WTC11 (cell line): ENCODE measurements around the gene TSPAN18. TPM values are rescaled to one million over a fixed set of nuclear protein-coding genes. Genes with fewer than 3 reads are reported as not detected.
A peak's percentile ranks its signal among the peaks of the same experiment; 100 is the strongest.

Experiments
- ATAC-seq: fragments of 200-7000 bp; cut with Tn5 transposase; 2 replicates; pipeline ENCODE4 v1.10.0; 2021; ENCODE audit warnings: mild to moderate bottlenecking, moderate library complexity
- CTCF ChIA-PET: fragments of 300-600 bp; sonication (Branson Sonifier 250); formaldehyde crosslinking; loops from one replicate; lab custom pipeline; 2021; ENCODE audit warnings: antibody characterized with exemption; lab: Charles Lee
- POLR2A ChIA-PET: fragments of 350-600 bp; sonication (Branson Sonifier 250); formaldehyde crosslinking; loops from one replicate; lab custom pipeline; 2021; ENCODE audit warnings: antibody characterized with exemption; lab: Charles Lee
- DNase-seq: peaks from one replicate; pipeline ENCODE4 v3.0.0; 2021; ENCODE audit warnings: low spot score
- H3K27ac Mint-ChIP-seq: 2 replicates; pipeline ENCODE4 v1.8.0; 2021; ENCODE audit warnings: mixed read lengths
- H3K27me3 Mint-ChIP-seq: 2 replicates; pipeline ENCODE4 v1.8.0; 2021; ENCODE audit warnings: low read depth, mild to moderate bottlenecking, moderate library complexity, mixed read lengths
- H3K36me3 Mint-ChIP-seq: 2 replicates; pipeline ENCODE4 v1.8.0; 2021; ENCODE audit warnings: mixed read lengths
- H3K4me1 Mint-ChIP-seq: 2 replicates; pipeline ENCODE4 v1.8.0; 2022; ENCODE audit warnings: mixed read lengths
- H3K4me3 Mint-ChIP-seq: 2 replicates; pipeline ENCODE4 v1.8.0; 2021; ENCODE audit warnings: mild to moderate bottlenecking, moderate library complexity, mixed read lengths
- H3K9me3 Mint-ChIP-seq: 2 replicates; pipeline ENCODE4 v1.8.0; 2021; ENCODE audit warnings: mixed read lengths
- AFF4 ChIP-seq: sonication (generic); formaldehyde crosslinking; IDR thresholded peaks from 2 replicates; pipeline ENCODE4 v1.8.1; 2023; ENCODE audit warnings: mild to moderate bottlenecking, missing genetic modification reagents, borderline replicate concordance
- ATF1 ChIP-seq: sonication (generic); formaldehyde crosslinking; IDR thresholded peaks from 2 replicates; pipeline ENCODE4 v1.8.1; 2023; ENCODE audit warnings: mild to moderate bottlenecking, moderate library complexity, missing genetic modification reagents
- CTCF ChIP-seq: fragments of 200-600 bp; IDR thresholded peaks from 2 replicates; pipeline ENCODE4 v1.8.0; 2022; ENCODE audit warnings: antibody characterized with exemption
- MAX ChIP-seq: sonication (generic); formaldehyde crosslinking; IDR thresholded peaks from 2 replicates; pipeline ENCODE4 v1.8.0; 2022; ENCODE audit warnings: mild to moderate bottlenecking, missing genetic modification reagents
- SOX15 ChIP-seq: fragments of 250-450 bp; sonication (Bioruptor Pico); IDR thresholded peaks from 2 replicates; pipeline ENCODE4 v1.9.0; 2021; ENCODE audit warnings: mild to moderate bottlenecking
- USF1 ChIP-seq: sonication (generic); formaldehyde crosslinking; IDR thresholded peaks from 2 replicates; pipeline ENCODE4 v1.8.0; 2022; ENCODE audit warnings: mild to moderate bottlenecking, missing genetic modification reagents
- ZBTB43 ChIP-seq: sonication (generic); formaldehyde crosslinking; IDR thresholded peaks from 2 replicates; pipeline ENCODE4 v1.8.1; 2023; ENCODE audit warnings: mild to moderate bottlenecking, missing genetic modification reagents
- ZNF121 ChIP-seq: sonication (generic); formaldehyde crosslinking; IDR thresholded peaks from 2 replicates; pipeline ENCODE4 v1.8.0; 2023; ENCODE audit warnings: missing genetic modification reagents
- ZNF138 ChIP-seq: sonication (generic); formaldehyde crosslinking; conservative IDR thresholded peaks from 2 replicates; pipeline ENCODE4 v1.8.1; 2022; ENCODE audit warnings: mild to moderate bottlenecking, moderate library complexity, missing genetic modification reagents
- ZNF219 ChIP-seq: sonication (generic); formaldehyde crosslinking; IDR thresholded peaks from 2 replicates; pipeline ENCODE4 v1.8.0; 2023; ENCODE audit warnings: missing genetic modification reagents, mild to moderate bottlenecking, borderline replicate concordance
- ZNF512 ChIP-seq: sonication (generic); formaldehyde crosslinking; IDR thresholded peaks from 2 replicates; pipeline ENCODE4 v1.8.1; 2022; ENCODE audit warnings: missing genetic modification reagents, borderline replicate concordance
- total RNA-seq: library from RNA; stranded (reverse); gene quantifications from 3 replicates; pipeline ENCODE4 v1.2.3, GENCODE V29; 2021
- TF ChIP-seq, protein P1 (sequence below): sonication (generic); formaldehyde crosslinking; IDR thresholded peaks from 2 replicates; pipeline ENCODE4 v1.8.0; 2022; ENCODE audit warnings: missing genetic modification reagents
- TF ChIP-seq, protein P2 (sequence below): sonication (generic); formaldehyde crosslinking; IDR thresholded peaks from 2 replicates; pipeline ENCODE4 v1.8.1; 2022; ENCODE audit warnings: mild to moderate bottlenecking, missing genetic modification reagents, moderate library complexity, borderline replicate concordance

TSPAN18 gene
- total RNA-seq, 1 experiment from 2014 or later, result 44.7 TPM

DNA sequence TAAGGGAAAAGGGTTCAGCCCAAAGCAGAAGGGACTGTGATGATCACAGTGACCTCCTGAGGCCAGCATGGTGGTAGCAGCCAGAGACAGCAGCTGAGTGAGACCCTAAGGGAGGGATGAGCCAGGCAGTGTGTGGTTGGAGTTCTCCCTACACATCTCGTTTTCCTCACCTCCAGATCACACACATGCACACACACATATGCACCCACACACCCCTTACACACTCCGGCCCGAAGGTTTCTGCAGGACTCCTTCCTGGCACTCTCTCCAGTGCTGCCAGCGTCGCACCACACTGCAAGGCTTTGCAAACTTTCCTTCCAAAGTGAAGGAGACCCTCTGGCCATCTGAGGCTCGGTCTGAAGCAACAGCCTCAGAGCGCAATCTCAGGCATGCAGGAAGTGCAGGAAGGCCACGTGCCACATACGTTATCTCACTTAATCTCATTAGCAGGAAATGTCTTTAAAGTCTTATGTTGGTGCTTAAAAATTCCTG lies 250.8 kb downstream of the TSPAN18 start:
- CTCF ChIA-PET, result interaction anchor here (0.6 to 4.6 kb wide), 12 partner anchors 10 to 133 kb away, joined by 3 to 61 read pairs (median 6); no protein-coding TSS in a partner anchor

GRCh38 chr11:44978274-44978960 lies 251.7 kb downstream of the TSPAN18 start:
- no peak for TF ChIP-seq CTCF
- TF ChIP-seq ZBTB43 (CRISPR knock-in tag), result peak; percentile 98
- TF ChIP-seq, protein P1, sequence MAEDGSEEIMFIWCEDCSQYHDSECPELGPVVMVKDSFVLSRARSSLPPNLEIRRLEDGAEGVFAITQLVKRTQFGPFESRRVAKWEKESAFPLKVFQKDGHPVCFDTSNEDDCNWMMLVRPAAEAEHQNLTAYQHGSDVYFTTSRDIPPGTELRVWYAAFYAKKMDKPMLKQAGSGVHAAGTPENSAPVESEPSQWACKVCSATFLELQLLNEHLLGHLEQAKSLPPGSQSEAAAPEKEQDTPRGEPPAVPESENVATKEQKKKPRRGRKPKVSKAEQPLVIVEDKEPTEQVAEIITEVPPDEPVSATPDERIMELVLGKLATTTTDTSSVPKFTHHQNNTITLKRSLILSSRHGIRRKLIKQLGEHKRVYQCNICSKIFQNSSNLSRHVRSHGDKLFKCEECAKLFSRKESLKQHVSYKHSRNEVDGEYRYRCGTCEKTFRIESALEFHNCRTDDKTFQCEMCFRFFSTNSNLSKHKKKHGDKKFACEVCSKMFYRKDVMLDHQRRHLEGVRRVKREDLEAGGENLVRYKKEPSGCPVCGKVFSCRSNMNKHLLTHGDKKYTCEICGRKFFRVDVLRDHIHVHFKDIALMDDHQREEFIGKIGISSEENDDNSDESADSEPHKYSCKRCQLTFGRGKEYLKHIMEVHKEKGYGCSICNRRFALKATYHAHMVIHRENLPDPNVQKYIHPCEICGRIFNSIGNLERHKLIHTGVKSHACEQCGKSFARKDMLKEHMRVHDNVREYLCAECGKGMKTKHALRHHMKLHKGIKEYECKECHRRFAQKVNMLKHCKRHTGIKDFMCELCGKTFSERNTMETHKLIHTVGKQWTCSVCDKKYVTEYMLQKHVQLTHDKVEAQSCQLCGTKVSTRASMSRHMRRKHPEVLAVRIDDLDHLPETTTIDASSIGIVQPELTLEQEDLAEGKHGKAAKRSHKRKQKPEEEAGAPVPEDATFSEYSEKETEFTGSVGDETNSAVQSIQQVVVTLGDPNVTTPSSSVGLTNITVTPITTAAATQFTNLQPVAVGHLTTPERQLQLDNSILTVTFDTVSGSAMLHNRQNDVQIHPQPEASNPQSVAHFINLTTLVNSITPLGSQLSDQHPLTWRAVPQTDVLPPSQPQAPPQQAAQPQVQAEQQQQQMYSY (CRISPR knock-in tag), result 0 out of 2 replicates have a peak, but pooled peaks have one; percentile 37
- Mint-ChIP-seq H3K9me3 (no peaks in the 10 kb centered on the region; the same call in 1 of the 2 replicates), H3K27ac (no peak overlapping the region), H3K4me1 (peaks cover 18% of the 10 kb centered on the region), H3K36me3 (no peaks in the 10 kb centered on the region), H3K4me3 (no peak overlapping the region), H3K27me3 (no peaks in the 10 kb centered on the region; the same call in 1 of the 2 replicates)
- ATAC-seq (no peak), DNase-seq (no peak)
- CTCF ChIA-PET, result interaction anchor here (1.1 to 4.6 kb wide), 12 partner anchors 12 to 308 kb away, joined by 3 to 61 read pairs (median 5); partner anchors contain the start of gene SYT13
- POLR2A ChIA-PET, result interaction anchor here (1.2 kb wide), 1 partner anchor 15 kb away, joined by 3 read pairs; no protein-coding TSS in a partner anchor

More for the DNA sequence above, 250.8 kb downstream of the TSPAN18 start:
- TF ChIP-seq ZNF138 (CRISPR knock-in tag) (no peak), ZNF121 (CRISPR knock-in tag) (0 out of 2 replicates have a peak, but pooled peaks have one; percentile 38), ATF1 (CRISPR knock-in tag) (no peak), MAX (CRISPR knock-in tag) (0 out of 2 replicates have a peak, but pooled peaks have one; percentile 20)
- peak; percentile 74 for ATAC-seq
- Mint-ChIP-seq H3K36me3 (no peaks in the 10 kb centered on the region), H3K9me3 (no peaks in the 10 kb centered on the region; the same call in 1 of the 2 replicates), H3K27ac (peak overlapping the region; percentile 32; the same call in 1 of the 2 replicates), H3K4me1 (peaks cover 18% of the 10 kb centered on the region), H3K27me3 (no peaks in the 10 kb centered on the region), H3K4me3 (no peak overlapping the region)
- DNase-seq, result no peak
- POLR2A ChIA-PET, result interaction anchor here (1.2 kb wide), 1 partner anchor 14 kb away, joined by 3 read pairs; no protein-coding TSS in a partner anchor

GRCh38 chr11:44978961-44979331 lies 252.2 kb downstream of the TSPAN18 start:
- Mint-ChIP-seq H3K27me3 (no peaks in the 10 kb centered on the region; the same call in 1 of the 2 replicates), H3K4me3 (no peak overlapping the region), H3K27ac (no peak overlapping the region), H3K4me1 (peaks cover 14% of the 10 kb centered on the region), H3K36me3 (no peaks in the 10 kb centered on the region), H3K9me3 (no peaks in the 10 kb centered on the region; the same call in 1 of the 2 replicates)
- DNase-seq, result no peak
- ATAC-seq, result no peak
- CTCF ChIA-PET, result interaction anchor here (1.0 to 4.6 kb wide), 14 partner anchors 14 to 307 kb away, joined by 3 to 61 read pairs (median 4); partner anchors contain the start of gene SYT13
- POLR2A ChIA-PET, result interaction anchor here (1.1 kb wide), 1 partner anchor 9 kb away, joined by 4 read pairs; no protein-coding TSS in a partner anchor
- no peak for TF ChIP-seq ZNF219 (CRISPR knock-in tag)
- no peak for TF ChIP-seq ZNF512 (CRISPR knock-in tag)
- TF ChIP-seq SOX15 (CRISPR knock-in tag), result no peak
- TF ChIP-seq AFF4 (CRISPR knock-in tag), result no peak
- no peak for TF ChIP-seq USF1 (CRISPR knock-in tag)
- TF ChIP-seq, protein P2, sequence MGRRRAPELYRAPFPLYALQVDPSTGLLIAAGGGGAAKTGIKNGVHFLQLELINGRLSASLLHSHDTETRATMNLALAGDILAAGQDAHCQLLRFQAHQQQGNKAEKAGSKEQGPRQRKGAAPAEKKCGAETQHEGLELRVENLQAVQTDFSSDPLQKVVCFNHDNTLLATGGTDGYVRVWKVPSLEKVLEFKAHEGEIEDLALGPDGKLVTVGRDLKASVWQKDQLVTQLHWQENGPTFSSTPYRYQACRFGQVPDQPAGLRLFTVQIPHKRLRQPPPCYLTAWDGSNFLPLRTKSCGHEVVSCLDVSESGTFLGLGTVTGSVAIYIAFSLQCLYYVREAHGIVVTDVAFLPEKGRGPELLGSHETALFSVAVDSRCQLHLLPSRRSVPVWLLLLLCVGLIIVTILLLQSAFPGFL, result no peak
